Measurements from ENCODE around the gene RPL7L1. TPM values are rescaled to one million over a fixed set of nuclear protein-coding genes. Genes with fewer than 3 reads are reported as not detected.

Gene RPL7L1
- total and polyA plus RNA-seq, 2 of the 4 experiments (the other 2 are of a cell fraction): 43.0 to 112 TPM

DNA sequence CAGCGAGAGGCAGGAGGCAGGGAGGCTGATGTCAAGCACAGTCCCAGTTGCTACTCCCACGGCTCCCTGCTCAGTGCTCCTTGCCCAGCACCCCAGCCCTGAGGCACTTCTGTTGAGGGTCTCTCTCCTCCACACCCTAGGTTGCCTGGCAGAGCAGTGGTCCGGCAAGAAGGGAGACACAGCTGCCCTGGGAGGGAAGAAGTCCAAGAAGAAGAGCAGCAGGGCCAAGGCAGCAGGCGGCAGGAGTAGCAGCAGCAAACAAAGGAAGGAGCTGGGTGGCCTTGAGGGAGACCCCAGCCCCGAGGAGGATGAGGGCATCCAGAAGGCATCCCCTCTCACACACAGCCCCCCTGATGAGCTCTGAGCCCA lies 59.0 kb downstream of the RPL7L1 start:
- in situ Hi-C loops (cut with MboI; ENCODE audit: low sequenced_read_pairs): no loop called here
- POLR2A ChIA-PET (ENCODE audit: unreplicated experiment): no interaction called here
- dilution Hi-C loops (cut with HindIII; ENCODE audit: low sequenced_read_pairs, unreplicated experiment): no loop called here

More for the DNA sequence above, 59.0 kb downstream of the RPL7L1 start:
- H3K79me1 ChIP-seq (ENCODE audit: low read depth in 1 of 2, low read length in 2 of 2): peaks cover 20 to 36% of the 10 kb centered on the region in 2 experiments
- H2AK5ac ChIP-seq (ENCODE audit: low read depth, low read length): no peak overlapping the region
- no peak overlapping the region for H3K18ac ChIP-seq (ENCODE audit: low read depth, low read length)
- H3K9me1 ChIP-seq (ENCODE audit: insufficient read depth, low read length): peaks cover 4% of the 10 kb centered on the region; the same call in 1 of the 2 replicates
- peaks cover 34% of the 10 kb centered on the region for H3K36me3 ChIP-seq (ENCODE audit: control insufficient read depth, insufficient read depth, low read length)
- H2BK20ac ChIP-seq (ENCODE audit: low read depth, low read length): no peak overlapping the region
- no peak for ATAC-seq (ENCODE audit: low read depth)
- H2BK5ac ChIP-seq (ENCODE audit: low read depth, low read length, poor library complexity, severe bottlenecking): no peak overlapping the region
- H3K27ac ChIP-seq (ENCODE audit: insufficient read depth, low read length): no peak overlapping the region
- intact Hi-C loops (cut with micrococcal nuclease): no loop called here
- no peak for TF ChIP-seq RFX5 (IDR thresholded peaks at IDR 0.05; ENCODE audit: low read depth, low read length)
- H4K8ac ChIP-seq (ENCODE audit: low read depth in 2 of 2, low read length in 2 of 2): no peak overlapping the region
- H4K5ac ChIP-seq (ENCODE audit: low read depth, low read length): no peak overlapping the region
- H4K20me1 ChIP-seq (ENCODE audit: insufficient read depth, low read length): no peaks in the 10 kb centered on the region; the same call in 1 of the 2 replicates
- H2AK9ac ChIP-seq (replicated peaks; ENCODE audit: low read depth, low read length, poor library complexity): no peak overlapping the region
- no peaks in the 10 kb centered on the region for H3K4me1 ChIP-seq (ENCODE audit: control insufficient read depth, insufficient read depth, low read length)
- no peak overlapping the region for H3K14ac ChIP-seq (replicated peaks; ENCODE audit: low read depth, low read length)
- no peak overlapping the region for H3K56ac ChIP-seq (ENCODE audit: extremely low read depth, insufficient read depth, low read length)
- CTCF ChIA-PET: no interaction called here
- H3K4ac ChIP-seq (ENCODE audit: low read depth, low read length): no peak overlapping the region
- no peak overlapping the region for H3K4me2 ChIP-seq (ENCODE audit: low read depth, low read length)
- DNase-seq: no peak
- no peak overlapping the region for H4K91ac ChIP-seq (ENCODE audit: insufficient read depth, low read depth, low read length)
- no peak overlapping the region for H3K23ac ChIP-seq (ENCODE audit: low read depth, low read length)
- no peaks in the 10 kb centered on the region for H3K27me3 ChIP-seq (ENCODE audit: control insufficient read depth, insufficient read depth, low read length)
- H2AFZ ChIP-seq (replicated peaks; ENCODE audit: low read length, poor library complexity): no peak overlapping the region
- 80% methylated on average over 1 of the region's 5 CpGs; no CpG with 5 or more reads in 1 of the 2 experiments for WGBS, 2 experiments (ENCODE audit: extremely low coverage in 2 of 2, insufficient read length in 1 of 2)
- H2BK15ac ChIP-seq (ENCODE audit: low read depth, low read length): no peak overlapping the region
- no peaks in the 10 kb centered on the region for H3K9me3 ChIP-seq (ENCODE audit: control insufficient read depth, insufficient read depth, low read length)
- no peak overlapping the region for H3K4me3 ChIP-seq (ENCODE audit: insufficient read depth, low read depth, low read length)
- no peak overlapping the region for H3K9ac ChIP-seq (ENCODE audit: low read depth, low read length)
- no TSS peak for BruUV-seq (replicated peaks)
- H2BK120ac ChIP-seq (ENCODE audit: low read depth, low read length): no peak overlapping the region
